HL-60 (cell line): Measurements from ENCODE around the gene RRM1.

Experiments
- DNase-seq, 2 experiments: peaks; one replicate each; pipeline ENCODE4 v3.0.0-alpha.2; 2010 to 2020; ENCODE audit warnings: low read depth in 1 of 2, low spot score in 1 of 2
- H3K27ac ChIP-seq: fragments of 250-450 bp; sonication (Bioruptor Pico); replicated peaks from 2 replicates; pipeline ENCODE4 v1.5.1; 2020; ENCODE audit warnings: mild to moderate bottlenecking, moderate library complexity
- H3K27me3 ChIP-seq: fragments of 250-450 bp; sonication (Bioruptor Pico); 2 replicates; pipeline ENCODE4 v1.5.1; 2021; ENCODE audit warnings: mild to moderate bottlenecking, moderate library complexity; ENCODE audit not compliant: insufficient read depth, poor library complexity, severe bottlenecking
- H3K4me3 ChIP-seq: replicated peaks from 2 replicates; pipeline ENCODE4 v1.5.1; 2011; ENCODE audit warnings: mild to moderate bottlenecking, control low read depth, low read length; ENCODE audit not compliant: insufficient read depth
- CTCF ChIP-seq: IDR thresholded peaks from one replicate; pipeline ENCODE4 v1.5.1; 2011; ENCODE audit warnings: low read length, control low read depth, inconsistent platforms; ENCODE audit not compliant: insufficient read depth
- GABPA ChIP-seq: IDR thresholded peaks from 2 replicates; pipeline ENCODE4 v1.6.1; 2012; ENCODE audit warnings: low read depth
- POLR2AphosphoS5 ChIP-seq: IDR thresholded peaks from 2 replicates; pipeline ENCODE4 v1.6.1; 2012; ENCODE audit warnings: low read depth
- REST ChIP-seq: IDR thresholded peaks from 2 replicates; pipeline ENCODE4 v1.6.1; 2012; ENCODE audit warnings: low read depth; ENCODE audit not compliant: insufficient replicate concordance
- SPI1 ChIP-seq: IDR thresholded peaks from 2 replicates; pipeline ENCODE4 v1.6.1; 2012; ENCODE audit warnings: low read depth, mild to moderate bottlenecking, borderline replicate concordance
- long read RNA-seq: library from polyadenylated mRNA; unstranded; transcript quantifications from one replicate; pipeline ENCODE4 v2.0.0, GENCODE V29; 2020

The RRM1 gene
- long read RNA-seq, transcript RRM1-201 (19 exons, 3,076 nt): major isoform, 728 of 803 reads
- long read RNA-seq, transcript RRM1-212 (18 exons, 2,863 nt): minor isoform, 5 of 803 reads
- long read RNA-seq, partial matches to known transcripts: 34 of 803 reads
- long read RNA-seq, other reads (novel, unspliced or antisense): 35 of 803 reads

- TF ChIP-seq SPI1: no peak
- no peak; the same call in 1 of the 2 replicates for TF ChIP-seq GABPA
- TF ChIP-seq CTCF: no peak
- H3K27me3 ChIP-seq: no peaks in the 10 kb centered on the region
- H3K27ac ChIP-seq: peak within 1 kb of the TSS; percentile 98
- H3K4me3 ChIP-seq: peak within 1 kb of the TSS; percentile 67
- DNase-seq: peak; percentile 87 to 98
Measured at GRCh38 chr11:4094348-4095291, at the start of gene RRM1. Gene RRM1, plus strand, starts transcription at chr11:4094799. Its CDS starts 214 bp downstream, at chr11:4095013.

GRCh38 chr11:4044976-4045646, 49.5 kb upstream of the RRM1 start:
- DNase-seq: no peak
- Histone ChIP-seq H3K27ac (no peak overlapping the region), H3K4me3 (no peak overlapping the region), H3K27me3 (no peaks in the 10 kb centered on the region)
- TF ChIP-seq REST (no peak), CTCF (no peak)

- no peak for DNase-seq
- H3K27ac ChIP-seq: peak overlapping the region; percentile 66
- no peak overlapping the region for H3K4me3 ChIP-seq
- TF ChIP-seq POLR2AphosphoS5: no peak
- no peak for TF ChIP-seq GABPA
- no peak for TF ChIP-seq REST
- TF ChIP-seq SPI1: no peak
- no peak for TF ChIP-seq CTCF
- no peaks in the 10 kb centered on the region for H3K27me3 ChIP-seq
Measured at GRCh38 chr11:4048340-4048739, 46.3 kb upstream of the RRM1 start.
